MM.1S (cell line): Measurements from ENCODE around the gene OSBPL10.

ENCODE experiments used
- DNase-seq: peaks from one replicate; pipeline ENCODE4 v3.0.0-alpha.2; 2015
- H2AFZ ChIP-seq: fragments of 300-600 bp; sonication (generic); 2 replicates; pipeline ENCODE4 v1.6.0; 2016; ENCODE audit warnings: antibody characterized with exemption, low read length
- H3F3A ChIP-seq: fragments of 300-600 bp; sonication (generic); 2 replicates; pipeline ENCODE4 v1.6.1; 2016; ENCODE audit warnings: mild to moderate bottlenecking, antibody characterized with exemption, low read length, moderate library complexity, mixed read lengths; ENCODE audit not compliant: insufficient read depth
- H3K27ac ChIP-seq: fragments of 300-600 bp; sonication (generic); 2 replicates; pipeline ENCODE4 v1.5.1; 2016; ENCODE audit warnings: mild to moderate bottlenecking, low read length
- H3K27me3 ChIP-seq: fragments of 300-600 bp; sonication (generic); replicated peaks from 2 replicates; pipeline ENCODE4 v1.6.0; 2016; ENCODE audit warnings: low read length; ENCODE audit not compliant: insufficient read depth
- H3K36me3 ChIP-seq: fragments of 300-600 bp; sonication (generic); replicated peaks from 2 replicates; pipeline ENCODE4 v1.6.1; 2016; ENCODE audit warnings: mild to moderate bottlenecking, low read length, mixed read lengths; ENCODE audit not compliant: insufficient read depth
- H3K4me1 ChIP-seq: fragments of 300-600 bp; sonication (generic); 2 replicates; pipeline ENCODE4 v1.6.1; 2016; ENCODE audit warnings: low read length, mixed read lengths
- H3K4me2 ChIP-seq: fragments of 300-600 bp; sonication (generic); 2 replicates; pipeline ENCODE4 v1.6.0; 2016; ENCODE audit warnings: low read depth, low read length
- H3K4me3 ChIP-seq: fragments of 300-600 bp; sonication (generic); 2 replicates; pipeline ENCODE4 v1.5.1; 2016; ENCODE audit warnings: low read length, mixed read lengths
- H3K79me2 ChIP-seq: fragments of 300-600 bp; sonication (generic); 2 replicates; pipeline ENCODE4 v1.6.1; 2016; ENCODE audit warnings: mixed run types, low read length, mixed read lengths
- H3K9ac ChIP-seq: fragments of 300-600 bp; sonication (generic); 2 replicates; pipeline ENCODE4 v1.6.1; 2016; ENCODE audit warnings: low read length, mixed read lengths
- H3K9me2 ChIP-seq: fragments of 300-600 bp; sonication (generic); replicated peaks from 2 replicates; pipeline ENCODE4 v1.6.1; 2016; ENCODE audit warnings: mild to moderate bottlenecking, low read length, mixed read lengths; ENCODE audit not compliant: insufficient read depth
- H3K9me3 ChIP-seq: fragments of 300-600 bp; sonication (generic); replicated peaks from 2 replicates; pipeline ENCODE4 v1.6.1; 2016; ENCODE audit warnings: mild to moderate bottlenecking, low read length, mixed read lengths; ENCODE audit not compliant: insufficient read depth
- H4K20me1 ChIP-seq: fragments of 300-600 bp; sonication (generic); 2 replicates; pipeline ENCODE4 v1.6.1; 2016; ENCODE audit warnings: mild to moderate bottlenecking, low read length, moderate library complexity, mixed read lengths; ENCODE audit not compliant: insufficient read depth
- EZH2 ChIP-seq: fragments of 300-600 bp; sonication (generic); optimal IDR thresholded peaks from 2 replicates; pipeline ENCODE3; 2017; ENCODE audit warnings: low read depth, mild to moderate bottlenecking, antibody characterized with exemption, low read length, mixed read lengths
- EZH2phosphoT487 ChIP-seq: fragments of 300-600 bp; sonication (generic); IDR thresholded peaks from 2 replicates; pipeline ENCODE4 v1.6.1; 2018; ENCODE audit warnings: antibody characterized with exemption, low read length
- TF ChIP-seq, protein P1 (sequence below): fragments of 300-600 bp; sonication (generic); IDR thresholded peaks from 2 replicates; pipeline ENCODE4 v1.5.1; 2016; ENCODE audit warnings: antibody characterized with exemption, low read length, mixed read lengths

Gene OSBPL10

DNA sequence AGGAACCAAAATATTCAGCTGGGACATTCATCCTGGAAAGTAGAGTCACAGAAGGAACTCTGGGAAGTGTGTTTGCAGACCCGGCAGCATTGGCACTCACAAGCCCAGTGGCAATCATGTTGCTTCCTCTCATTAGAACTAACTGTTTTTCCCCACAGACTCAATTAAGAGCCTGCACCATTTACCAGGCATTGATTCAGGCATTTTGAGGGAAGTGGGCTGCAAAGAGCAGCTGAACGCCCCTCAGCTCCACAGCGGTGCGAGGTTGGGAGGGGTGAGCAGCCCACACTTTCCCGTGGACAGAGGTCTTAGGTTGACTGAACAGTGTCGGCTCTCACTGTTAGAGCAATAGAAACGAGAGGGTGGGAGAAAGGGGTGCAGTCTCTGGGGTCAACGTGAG is 304.5 kb downstream of the OSBPL10 start:
- H3K27me3 ChIP-seq, result no peaks in the 10 kb centered on the region
- no peaks in the 10 kb centered on the region for H4K20me1 ChIP-seq
- no peak for DNase-seq
- H3K36me3 ChIP-seq, result no peaks in the 10 kb centered on the region
- no peak overlapping the region for H3K27ac ChIP-seq
- H3K9me2 ChIP-seq, result no peaks in the 10 kb centered on the region
- no peak overlapping the region for H3K4me2 ChIP-seq
- H3K4me3 ChIP-seq, result no peak overlapping the region
- TF ChIP-seq EZH2 (no peak), EZH2phosphoT487 (no peak)
- TF ChIP-seq, protein P1, sequence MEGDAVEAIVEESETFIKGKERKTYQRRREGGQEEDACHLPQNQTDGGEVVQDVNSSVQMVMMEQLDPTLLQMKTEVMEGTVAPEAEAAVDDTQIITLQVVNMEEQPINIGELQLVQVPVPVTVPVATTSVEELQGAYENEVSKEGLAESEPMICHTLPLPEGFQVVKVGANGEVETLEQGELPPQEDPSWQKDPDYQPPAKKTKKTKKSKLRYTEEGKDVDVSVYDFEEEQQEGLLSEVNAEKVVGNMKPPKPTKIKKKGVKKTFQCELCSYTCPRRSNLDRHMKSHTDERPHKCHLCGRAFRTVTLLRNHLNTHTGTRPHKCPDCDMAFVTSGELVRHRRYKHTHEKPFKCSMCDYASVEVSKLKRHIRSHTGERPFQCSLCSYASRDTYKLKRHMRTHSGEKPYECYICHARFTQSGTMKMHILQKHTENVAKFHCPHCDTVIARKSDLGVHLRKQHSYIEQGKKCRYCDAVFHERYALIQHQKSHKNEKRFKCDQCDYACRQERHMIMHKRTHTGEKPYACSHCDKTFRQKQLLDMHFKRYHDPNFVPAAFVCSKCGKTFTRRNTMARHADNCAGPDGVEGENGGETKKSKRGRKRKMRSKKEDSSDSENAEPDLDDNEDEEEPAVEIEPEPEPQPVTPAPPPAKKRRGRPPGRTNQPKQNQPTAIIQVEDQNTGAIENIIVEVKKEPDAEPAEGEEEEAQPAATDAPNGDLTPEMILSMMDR, result no peak
- H2AFZ ChIP-seq, result no peak overlapping the region
- no peaks in the 10 kb centered on the region for H3F3A ChIP-seq
- no peaks in the 10 kb centered on the region for H3K9me3 ChIP-seq
- no peaks in the 10 kb centered on the region for H3K79me2 ChIP-seq
- no peaks in the 10 kb centered on the region for H3K4me1 ChIP-seq
- H3K9ac ChIP-seq, result no peak overlapping the region

DNA sequence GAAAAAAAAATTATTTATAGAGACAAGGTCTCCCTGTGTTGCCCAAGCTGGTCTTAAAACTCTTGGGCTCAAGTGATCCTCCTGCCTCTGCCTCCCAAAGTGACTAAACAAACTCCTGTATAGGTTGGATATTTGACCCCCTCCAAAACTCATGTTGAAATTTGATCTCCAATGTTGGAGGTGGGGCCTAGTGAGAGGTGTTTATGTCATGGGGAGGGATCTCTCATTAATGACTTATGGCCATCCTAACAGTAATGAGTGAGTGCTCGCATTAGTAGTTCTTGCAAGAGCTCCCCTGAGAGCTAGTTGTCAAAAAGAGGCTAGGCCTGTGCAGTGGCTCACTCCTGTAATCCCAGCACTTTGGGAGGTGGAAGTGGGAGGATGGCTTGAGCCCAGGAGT is 307.1 kb downstream of the OSBPL10 start:
- Histone ChIP-seq H3K9me3 (no peaks in the 10 kb centered on the region), H3K9me2 (no peaks in the 10 kb centered on the region), H3K4me2 (no peak overlapping the region), H3K4me3 (no peak overlapping the region), H3F3A (no peaks in the 10 kb centered on the region), H3K9ac (no peak overlapping the region), H2AFZ (no peak overlapping the region), H3K27me3 (no peaks in the 10 kb centered on the region), H3K79me2 (no peaks in the 10 kb centered on the region), H3K4me1 (no peaks in the 10 kb centered on the region), H3K36me3 (no peaks in the 10 kb centered on the region), H3K27ac (no peak overlapping the region), H4K20me1 (no peaks in the 10 kb centered on the region)
- DNase-seq, result no peak
- TF ChIP-seq EZH2, result no peak
- no peak for TF ChIP-seq EZH2phosphoT487
- TF ChIP-seq, protein P1, result no peak

DNA sequence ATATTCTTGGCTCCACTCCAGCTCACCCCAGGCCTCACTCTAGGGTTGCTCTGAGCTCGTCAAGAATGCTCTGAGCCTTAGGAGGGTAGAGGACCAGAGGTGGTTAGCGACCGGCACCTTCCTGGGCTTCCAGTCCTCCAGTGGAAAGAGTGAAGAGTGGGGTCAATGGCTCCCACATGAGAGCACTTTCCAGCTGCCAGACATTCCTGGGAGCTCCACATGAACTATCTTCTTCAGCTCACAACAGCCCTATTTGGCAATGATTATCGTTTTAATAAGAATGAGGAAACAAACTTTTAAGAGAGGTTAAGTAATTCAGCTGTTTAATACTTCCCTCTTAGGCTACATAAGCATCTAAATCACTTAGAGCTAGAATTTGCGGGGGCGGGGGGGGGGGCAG is 309.1 kb downstream of the OSBPL10 start:
- no peak for TF ChIP-seq EZH2
- TF ChIP-seq, protein P1, result no peak
- no peak for TF ChIP-seq EZH2phosphoT487
- Histone ChIP-seq H3K79me2 (no peaks in the 10 kb centered on the region), H3F3A (no peaks in the 10 kb centered on the region), H3K4me2 (no peak overlapping the region), H3K9me2 (no peaks in the 10 kb centered on the region), H4K20me1 (no peaks in the 10 kb centered on the region), H3K9ac (no peak overlapping the region), H3K27me3 (no peaks in the 10 kb centered on the region), H3K27ac (no peak overlapping the region), H3K9me3 (no peaks in the 10 kb centered on the region), H3K4me1 (no peaks in the 10 kb centered on the region), H2AFZ (no peak overlapping the region), H3K36me3 (no peaks in the 10 kb centered on the region), H3K4me3 (no peak overlapping the region)
- DNase-seq, result no peak
